ENCODE data around the gene TRAPPC14. TPM values are rescaled to one million over a fixed set of nuclear protein-coding genes. Genes with fewer than 3 reads are reported as not detected.

Gene TRAPPC14
- total RNA-seq, 1 experiment from 2014 or later = 3.0 TPM

DNA sequence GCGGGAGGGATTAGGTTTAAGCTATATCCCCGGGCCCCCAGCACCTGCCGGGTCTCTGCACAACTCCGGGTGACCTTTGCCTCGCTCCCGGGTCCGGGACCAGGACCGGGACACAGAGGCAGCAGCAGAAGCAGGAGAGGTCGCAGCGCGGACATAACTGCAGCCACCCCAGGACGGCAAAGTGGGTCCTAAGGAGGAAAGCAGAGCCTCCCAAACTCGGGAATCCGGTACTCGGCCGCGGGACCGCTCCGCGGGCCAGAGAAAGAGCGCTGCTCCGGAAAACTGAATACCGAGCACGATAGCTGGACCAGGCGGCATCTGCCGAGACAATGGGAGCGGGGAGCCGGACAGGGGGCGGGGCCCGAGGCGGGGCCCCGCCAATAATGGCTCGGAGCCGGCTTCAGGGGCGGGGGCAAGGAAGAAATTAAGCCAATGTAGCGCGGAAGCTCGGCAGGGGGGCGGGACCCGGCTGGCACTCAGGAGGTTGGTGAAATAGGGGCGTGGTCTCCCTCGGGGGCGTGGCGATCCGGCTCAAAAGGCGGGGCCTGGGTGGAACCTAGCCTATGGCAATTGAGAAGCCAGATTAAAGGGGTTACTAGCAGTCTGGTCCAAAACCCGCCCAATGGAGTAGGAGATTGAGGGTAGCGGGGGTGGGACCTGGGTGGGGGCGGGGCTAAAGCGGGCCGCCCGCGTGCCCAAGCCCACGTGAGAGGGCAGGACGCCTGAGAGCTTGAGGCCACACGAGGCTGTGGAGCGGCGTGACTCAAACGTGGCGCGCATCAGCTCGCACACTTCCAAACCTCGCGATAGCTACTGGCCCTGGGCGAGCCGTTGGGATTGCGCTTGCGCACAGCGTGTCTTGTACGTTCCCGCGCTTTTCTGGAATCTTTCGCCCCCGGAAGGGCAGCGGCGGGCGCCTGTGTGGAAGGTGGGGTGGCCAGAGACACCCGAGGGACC lies 18.8 kb upstream of the TRAPPC14 start, which contains the start of the genes GPC2 and STAG3:
Gene GPC2 (minus strand): TSS at position 337 of the 957 bp plus-strand sequence. CDS start 182 bp downstream, at position 155.
Gene STAG3 (plus strand): TSS at position 874 of the 957 bp plus-strand sequence. CDS start 2,639 bp downstream, outside the sequence.
- H3K27me3 ChIP-seq = no peaks in the 10 kb centered on the region
- peak; percentile 87 for DNase-seq
- H3K36me3 ChIP-seq = no peaks in the 10 kb centered on the region
- H3K4me3 ChIP-seq = peak within 1 kb of the TSS; percentile 52
- H3K9me3 ChIP-seq = no peaks in the 10 kb centered on the region

DNA sequence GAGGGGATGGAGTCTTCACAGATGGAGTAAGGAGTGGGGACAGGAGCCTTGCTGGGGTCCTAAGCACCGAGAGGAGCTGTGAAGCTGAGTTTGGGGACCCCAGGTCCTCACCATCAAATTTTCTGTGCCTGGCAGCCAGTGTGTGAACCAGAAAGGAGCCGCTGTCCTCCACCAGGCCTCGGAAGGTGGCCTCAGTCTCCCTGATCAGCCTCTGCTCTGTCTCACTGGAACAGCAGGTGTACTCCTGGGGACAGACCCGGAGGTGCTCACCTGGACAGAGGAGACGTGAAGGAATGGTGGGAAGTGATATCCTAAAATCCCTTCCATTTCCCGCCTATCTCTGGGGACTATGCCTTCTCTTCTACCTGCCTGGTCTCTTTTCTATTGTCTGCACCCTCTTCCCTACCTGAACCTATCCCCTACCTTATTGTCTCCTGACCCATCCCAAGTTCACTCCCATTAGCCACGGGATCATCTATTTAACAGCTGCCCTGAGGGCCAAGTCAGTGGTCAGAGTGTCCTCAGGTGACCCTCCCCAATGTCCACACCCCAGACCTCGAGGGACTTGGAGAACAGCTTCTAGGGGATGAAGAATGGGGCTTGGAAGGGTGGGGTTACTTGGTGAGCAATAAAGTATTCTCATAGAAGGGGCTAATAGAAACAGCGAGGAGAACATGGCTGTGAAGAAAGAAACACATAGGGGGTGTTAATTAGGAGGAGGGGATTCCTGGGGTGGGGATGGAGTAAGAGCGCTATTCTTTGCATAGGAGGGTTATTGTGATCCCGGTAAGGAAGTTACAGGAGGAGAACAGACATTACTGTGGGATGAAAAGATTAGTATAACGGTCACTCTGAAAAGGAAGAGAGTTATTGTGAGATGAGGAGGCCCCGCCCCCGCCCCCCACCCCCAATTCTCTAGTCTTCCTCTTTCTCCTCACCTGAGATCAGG lies 17.8 kb upstream of the TRAPPC14 start:
- Histone ChIP-seq H3K27me3 (no peaks in the 10 kb centered on the region), H3K36me3 (no peaks in the 10 kb centered on the region), H3K4me3 (peak overlapping the region; percentile 52), H3K9me3 (no peaks in the 10 kb centered on the region)
- no peak for DNase-seq

DNA sequence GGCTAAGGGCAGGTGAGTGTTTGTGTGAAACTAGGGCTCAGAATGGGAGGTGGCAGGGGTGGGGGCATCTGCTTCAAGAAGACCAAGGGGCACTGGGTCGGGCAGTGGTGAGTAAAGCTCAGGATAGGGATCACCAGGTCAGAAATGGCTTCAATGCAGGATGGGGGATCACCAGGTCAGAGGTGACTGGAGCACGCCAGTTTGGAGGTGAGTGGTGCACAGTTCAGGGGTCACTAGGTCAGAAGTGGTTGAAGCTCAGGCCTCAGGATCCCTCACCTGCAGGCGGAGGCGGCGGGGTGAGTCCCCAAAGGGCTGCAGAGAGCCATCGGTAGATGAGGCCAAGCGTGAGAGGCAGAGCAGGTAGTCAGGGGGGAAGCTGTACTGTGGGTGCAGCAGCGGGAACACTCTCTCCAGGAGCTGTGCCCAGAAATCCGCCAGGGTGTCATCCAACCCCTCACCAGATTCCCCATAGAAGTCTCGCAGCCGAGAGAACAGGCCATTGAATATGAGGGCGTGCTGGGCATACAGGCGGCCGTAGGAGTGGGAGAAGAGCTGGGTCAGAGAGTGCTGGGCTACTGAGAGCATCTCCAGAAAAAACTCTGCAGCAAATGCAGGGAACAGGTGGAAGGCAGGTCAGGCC lies 16.9 kb upstream of the TRAPPC14 start:
- H3K4me3 ChIP-seq = no peak overlapping the region
- no peaks in the 10 kb centered on the region for H3K27me3 ChIP-seq
- DNase-seq = no peak
- H3K36me3 ChIP-seq = no peaks in the 10 kb centered on the region
- no peaks in the 10 kb centered on the region for H3K9me3 ChIP-seq

DNA sequence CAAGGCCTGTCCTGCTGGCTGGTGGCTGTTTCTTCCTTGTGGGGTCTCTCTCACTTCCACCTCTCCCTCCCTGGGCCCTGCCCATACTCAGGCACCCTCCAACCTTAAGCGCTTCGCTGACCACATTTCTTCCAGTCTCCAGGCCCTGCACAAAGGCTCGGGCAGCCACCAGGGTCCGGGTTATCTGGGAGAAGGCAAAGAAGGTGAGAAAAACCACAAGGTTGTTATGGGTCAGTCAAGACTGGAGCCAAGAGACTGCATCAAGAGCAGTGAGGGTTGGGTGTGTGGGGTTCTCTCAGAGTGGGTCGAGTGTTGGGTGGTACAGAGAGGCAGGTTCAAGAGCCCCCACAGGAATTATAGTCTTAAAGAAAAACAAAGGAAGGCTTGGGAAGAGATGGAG lies 16.1 kb upstream of the TRAPPC14 start:
- DNase-seq = no peak
- Histone ChIP-seq H3K27me3 (no peaks in the 10 kb centered on the region), H3K36me3 (no peaks in the 10 kb centered on the region), H3K4me3 (no peak overlapping the region), H3K9me3 (no peaks in the 10 kb centered on the region)

DNA sequence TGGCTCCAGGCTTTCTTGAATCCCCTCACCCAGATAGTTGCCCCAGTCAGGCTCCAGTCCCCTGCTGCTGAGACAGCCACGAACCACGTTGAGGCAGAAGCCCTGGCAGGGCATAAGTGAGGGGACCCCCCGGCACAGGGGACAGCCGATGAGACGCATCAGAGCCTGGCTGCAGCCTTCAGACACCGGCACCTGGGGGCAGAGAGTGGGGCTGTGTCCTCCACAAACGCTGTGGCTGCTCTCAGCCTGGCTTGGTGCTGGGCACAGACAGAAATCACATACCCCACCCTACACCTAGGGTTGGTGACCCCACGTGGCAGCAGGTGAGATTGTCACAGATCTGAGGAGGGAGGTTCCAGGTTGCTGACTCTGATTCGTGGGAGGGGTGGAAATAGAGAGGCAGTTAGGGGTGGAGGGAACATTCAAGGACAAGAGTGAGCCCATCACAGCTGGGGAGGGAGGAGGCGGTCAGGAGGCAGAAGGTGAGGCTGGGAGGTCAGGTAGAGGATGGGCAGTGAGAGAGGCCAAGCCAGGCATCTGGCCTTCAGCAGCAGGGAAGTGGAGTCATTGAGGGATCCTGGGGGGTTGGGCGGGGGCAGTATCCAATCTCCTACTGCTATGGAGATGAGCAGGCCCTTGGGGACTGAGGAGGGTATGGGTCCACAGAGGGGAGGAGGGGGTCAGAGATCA lies 15.4 kb upstream of the TRAPPC14 start:
- DNase-seq = no peak

DNA sequence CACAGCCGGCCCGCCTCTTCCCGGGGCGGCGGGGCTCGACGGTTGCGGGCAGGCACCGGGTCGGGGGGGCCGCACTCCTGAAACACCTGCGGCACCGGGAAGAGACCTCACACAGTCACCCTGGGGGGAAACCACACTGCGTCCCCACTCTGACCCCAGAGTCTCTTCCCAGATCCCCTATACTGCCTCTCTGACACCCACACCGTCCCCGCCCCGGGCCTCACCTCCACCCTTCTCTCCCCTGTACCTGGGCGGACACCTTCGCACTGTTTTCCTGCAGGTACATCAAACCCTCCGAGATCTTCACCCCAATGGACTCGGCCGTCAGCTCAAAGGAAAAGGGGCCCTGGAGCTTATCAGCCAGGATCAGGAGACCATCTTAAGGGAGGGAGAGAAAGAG lies 13.3 kb upstream of the TRAPPC14 start:
- no peaks in the 10 kb centered on the region for H3K27me3 ChIP-seq
- DNase-seq = no peak
- H3K36me3 ChIP-seq = no peaks in the 10 kb centered on the region
- no peaks in the 10 kb centered on the region for H3K9me3 ChIP-seq
- no peak overlapping the region for H3K4me3 ChIP-seq

More for the DNA sequence above, 15.4 kb upstream of the TRAPPC14 start:
- Histone ChIP-seq H3K36me3 (no peaks in the 10 kb centered on the region), H3K4me3 (no peak overlapping the region), H3K9me3 (no peaks in the 10 kb centered on the region), H3K27me3 (no peaks in the 10 kb centered on the region)

DNA sequence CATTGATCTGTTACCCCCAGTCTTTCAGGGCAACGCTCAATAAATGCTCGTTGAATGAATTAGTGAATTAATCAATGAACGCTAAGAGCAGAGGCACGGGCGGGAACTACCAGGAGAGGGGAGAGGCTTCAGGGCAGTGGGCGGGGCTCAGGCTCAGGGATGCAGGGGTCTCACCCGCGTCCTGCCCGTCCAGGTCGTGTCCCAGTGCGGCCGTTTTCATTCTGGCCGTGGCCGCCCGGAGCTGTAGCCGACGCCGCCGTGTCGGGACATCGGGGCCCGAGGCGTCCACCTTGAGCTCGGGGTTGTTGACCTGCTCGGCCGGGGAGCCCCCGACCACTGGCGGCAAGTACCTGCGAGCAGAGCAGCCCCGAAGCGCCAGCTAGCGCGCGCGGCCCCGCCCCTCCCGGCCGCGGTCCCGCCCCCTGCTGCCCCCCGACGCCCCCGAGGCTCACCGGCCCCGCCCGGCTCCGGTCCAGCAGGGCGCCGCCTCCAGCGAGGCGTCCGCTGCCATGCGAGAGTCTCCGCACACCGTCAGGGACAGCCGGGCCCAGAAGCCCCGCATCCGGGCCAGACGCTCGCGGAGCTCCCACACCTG lies 12.7 kb upstream of the TRAPPC14 start:
- H3K9me3 ChIP-seq = no peaks in the 10 kb centered on the region
- no peak for DNase-seq
- no peak overlapping the region for H3K4me3 ChIP-seq
- no peaks in the 10 kb centered on the region for H3K36me3 ChIP-seq
- H3K27me3 ChIP-seq = no peaks in the 10 kb centered on the region

DNA sequence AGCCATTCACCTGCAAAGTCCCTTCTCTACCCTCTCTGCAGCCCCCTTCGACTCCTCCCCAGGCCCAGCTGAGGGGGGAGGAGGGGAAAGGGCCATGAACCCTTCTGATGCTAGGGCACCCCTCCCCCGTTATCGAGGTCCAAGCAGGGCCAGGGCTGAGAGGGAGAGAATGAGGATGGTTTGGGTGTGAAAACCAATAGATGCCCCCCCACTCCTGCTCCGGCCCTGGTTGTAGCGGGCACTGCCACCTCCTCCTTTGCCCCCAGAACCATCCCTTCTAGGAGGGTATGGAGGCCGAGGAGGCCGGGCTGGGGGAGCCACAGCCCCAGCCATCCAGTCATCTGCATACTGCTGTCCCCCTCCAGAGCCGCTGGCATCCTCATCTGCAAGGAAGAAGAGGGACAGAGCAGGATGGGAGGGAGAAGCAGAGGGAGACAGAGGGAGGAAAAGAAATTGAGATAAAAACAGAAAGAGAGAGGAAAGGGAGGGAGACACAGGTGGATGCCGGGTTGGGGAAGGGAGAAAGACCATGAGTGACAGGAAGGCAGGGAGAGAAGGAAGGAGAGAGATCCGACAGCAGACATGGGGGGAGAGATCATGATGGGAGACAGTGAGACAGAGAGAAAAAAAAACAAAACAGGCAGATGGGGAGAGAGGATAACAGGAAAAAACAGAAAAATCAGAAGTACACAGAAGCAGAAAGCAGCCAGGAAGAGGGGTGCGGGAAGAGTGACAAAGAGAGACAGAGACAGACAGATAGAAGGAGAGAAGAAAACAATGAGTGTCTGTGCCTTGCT lies 11.8 kb upstream of the TRAPPC14 start:
- Histone ChIP-seq H3K27me3 (no peaks in the 10 kb centered on the region), H3K36me3 (no peaks in the 10 kb centered on the region), H3K9me3 (no peaks in the 10 kb centered on the region), H3K4me3 (no peak overlapping the region)
- DNase-seq = no peak

DNA sequence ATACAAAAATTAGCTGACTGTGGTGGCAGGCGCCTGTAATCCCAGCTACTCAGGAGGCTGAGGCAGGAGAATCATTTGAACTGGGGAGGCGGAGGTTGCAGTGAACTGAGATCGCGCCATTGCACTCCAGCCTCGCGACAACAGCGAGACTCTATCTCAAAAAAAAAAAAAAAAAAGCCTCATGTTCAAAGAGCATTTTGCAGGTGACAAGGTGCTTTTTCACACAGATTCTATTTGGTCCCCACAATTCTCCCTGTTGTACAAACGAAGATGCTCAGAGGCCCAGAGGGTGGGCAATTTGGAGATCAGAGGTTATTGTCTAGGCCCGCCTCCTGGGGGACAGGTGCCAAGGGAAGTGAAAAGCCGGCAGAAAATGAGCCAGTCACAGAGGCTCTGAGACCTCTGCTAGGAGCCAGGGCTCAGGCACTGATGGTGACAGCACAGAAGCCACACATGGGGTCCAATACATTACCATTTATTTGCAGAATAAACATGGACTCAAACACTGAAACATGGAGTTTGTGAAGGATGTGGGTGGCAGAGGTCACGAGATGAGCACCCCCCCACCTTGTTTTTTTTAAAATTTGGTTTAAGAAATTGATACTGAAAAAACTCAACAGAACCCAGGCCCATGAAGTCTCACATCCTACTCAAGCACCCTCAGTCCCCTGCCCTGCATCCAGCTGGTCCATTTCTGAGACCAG lies 10.8 kb upstream of the TRAPPC14 start:
- H3K9me3 ChIP-seq = no peaks in the 10 kb centered on the region
- no peaks in the 10 kb centered on the region for H3K36me3 ChIP-seq
- no peaks in the 10 kb centered on the region for H3K27me3 ChIP-seq
- H3K4me3 ChIP-seq = no peak overlapping the region
- no peak for DNase-seq

DNA sequence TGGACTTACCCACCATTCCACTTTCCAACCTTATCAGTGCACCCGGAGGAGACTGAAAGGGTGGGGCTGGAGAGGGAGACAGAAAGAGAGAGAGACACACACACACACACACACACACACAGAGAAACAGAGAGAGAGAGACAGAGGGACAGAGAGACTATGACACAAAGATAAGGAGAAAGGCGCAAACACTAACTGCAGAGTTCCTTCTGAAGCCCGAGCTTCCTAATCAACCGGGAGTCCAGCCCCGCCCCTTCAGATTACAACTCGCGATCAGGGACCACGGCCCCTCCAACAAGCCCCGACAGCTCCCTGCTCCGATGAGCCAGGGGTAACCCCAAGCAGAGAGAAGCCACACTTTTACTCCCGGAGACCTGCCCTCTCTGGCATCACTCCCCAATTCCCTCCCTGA lies 9.4 kb upstream of the TRAPPC14 start:
- H3K36me3 ChIP-seq = no peaks in the 10 kb centered on the region
- no peaks in the 10 kb centered on the region for H3K9me3 ChIP-seq
- no peak for DNase-seq

DNA sequence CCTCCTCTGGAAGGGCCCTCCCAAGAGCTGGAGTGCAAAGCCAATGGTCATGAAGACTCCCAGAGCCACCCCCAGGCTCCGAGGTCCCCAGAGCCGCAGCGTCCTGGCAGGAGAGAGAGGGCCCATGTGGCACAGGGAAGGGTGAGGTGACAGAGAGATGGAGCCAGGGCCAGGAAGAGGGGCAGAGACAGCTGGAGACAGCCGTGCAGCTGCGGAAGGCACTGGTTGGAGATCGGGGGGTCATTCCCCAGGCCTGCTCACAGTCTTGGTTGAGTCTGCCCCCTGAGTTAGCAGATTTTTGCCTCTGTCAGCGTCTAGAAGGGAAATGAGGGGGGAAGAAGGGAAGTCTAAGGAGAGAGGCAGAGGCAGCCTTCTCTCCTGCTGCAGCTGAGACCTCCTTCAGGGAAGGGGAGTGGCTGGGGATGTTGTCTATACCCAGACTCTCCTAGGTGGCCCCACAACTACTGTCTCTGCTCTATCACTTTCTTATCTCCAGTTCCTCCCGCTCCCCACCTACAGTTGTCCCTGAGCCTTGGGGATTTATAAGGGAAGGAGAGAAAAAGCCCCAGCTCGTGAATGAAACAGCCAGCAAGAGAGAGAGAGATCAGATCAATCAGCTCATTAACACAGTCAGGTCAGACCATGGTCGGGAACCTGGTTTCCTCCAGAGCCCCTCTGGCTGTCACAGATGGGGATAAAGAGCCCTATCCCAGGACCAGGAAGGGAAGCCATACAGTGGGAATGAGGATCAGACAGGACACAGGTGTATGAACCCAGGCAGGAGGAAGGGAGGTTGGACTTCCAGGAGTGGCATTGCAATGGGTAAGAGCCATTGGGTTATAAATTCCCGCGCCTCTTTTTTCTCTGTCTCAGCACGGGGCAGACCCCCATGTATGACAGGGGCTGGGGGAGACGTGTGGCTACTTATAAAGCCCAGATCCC lies 8.7 kb upstream of the TRAPPC14 start:
- no peak overlapping the region for H3K4me3 ChIP-seq
- DNase-seq = no peak
- no peaks in the 10 kb centered on the region for H3K9me3 ChIP-seq
- no peaks in the 10 kb centered on the region for H3K36me3 ChIP-seq
- H3K27me3 ChIP-seq = no peaks in the 10 kb centered on the region

More for the DNA sequence above, 9.4 kb upstream of the TRAPPC14 start:
- Histone ChIP-seq H3K4me3 (peak overlapping the region; percentile 22), H3K27me3 (no peaks in the 10 kb centered on the region)

DNA sequence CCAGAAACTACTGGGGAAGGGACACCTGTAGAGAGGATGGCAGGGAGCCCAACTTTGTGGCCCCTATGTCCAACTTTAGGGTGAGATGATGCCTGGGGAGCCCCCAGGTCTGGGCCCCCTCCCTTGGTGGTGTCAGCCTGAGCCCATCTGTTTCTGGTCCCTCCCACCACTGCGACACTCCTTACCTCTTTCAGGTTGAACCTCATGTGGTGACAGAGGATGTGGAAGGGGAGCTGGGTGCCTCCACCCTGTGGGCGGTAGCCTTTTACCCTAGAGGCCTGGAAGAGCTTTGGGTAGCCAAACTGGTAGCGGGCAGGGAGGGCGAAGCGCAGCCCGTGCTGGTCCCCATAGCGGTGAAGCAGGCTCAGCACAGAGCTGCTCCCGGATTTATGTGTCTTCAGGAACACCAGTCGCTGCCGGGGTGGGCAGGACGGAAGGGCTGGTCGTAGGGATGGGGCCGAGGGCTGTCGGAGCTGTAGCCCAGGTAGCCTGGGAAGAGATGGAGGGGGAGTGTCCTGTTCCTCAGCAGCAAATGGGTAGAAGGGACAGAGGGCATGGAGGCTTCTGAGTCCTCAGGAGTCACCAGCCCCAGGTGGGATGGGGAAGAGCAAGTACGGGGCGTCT lies 7.9 kb upstream of the TRAPPC14 start:
- no peaks in the 10 kb centered on the region for H3K9me3 ChIP-seq
- H3K27me3 ChIP-seq = no peaks in the 10 kb centered on the region
- no peaks in the 10 kb centered on the region for H3K36me3 ChIP-seq
- no peak for DNase-seq
- H3K4me3 ChIP-seq = no peak overlapping the region

DNA sequence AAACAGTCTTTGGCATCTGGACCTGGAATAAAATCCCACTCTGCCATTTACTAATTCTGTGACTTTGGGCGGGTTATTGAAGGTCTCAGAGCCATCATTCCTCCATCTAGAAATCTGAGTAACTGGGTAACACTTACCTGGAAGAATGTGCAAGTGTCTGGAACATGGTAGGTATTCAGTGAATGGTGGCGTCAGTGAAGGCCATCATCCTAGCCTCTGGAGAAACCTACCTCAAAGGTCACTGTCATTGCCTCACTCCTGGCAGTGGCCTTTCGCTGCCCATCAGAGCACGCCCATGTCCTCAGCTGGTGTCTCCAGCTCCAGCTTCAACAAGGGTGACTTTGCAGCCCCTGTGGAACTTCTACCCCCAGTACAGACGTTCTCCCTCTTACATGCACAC lies 5.3 kb upstream of the TRAPPC14 start:
- no peaks in the 10 kb centered on the region for H3K27me3 ChIP-seq
- no peak for DNase-seq
- no peak overlapping the region for H3K4me3 ChIP-seq
- H3K36me3 ChIP-seq = no peaks in the 10 kb centered on the region
- no peaks in the 10 kb centered on the region for H3K9me3 ChIP-seq
